Activated T-cell treated with anti-CD3 and anti-CD28 coated beads for 48 hours (primary cell): ENCODE data around the gene ZNF569.
"Not testable (repeated sequence)": the region's sequence is repeated elsewhere in the genome, so short reads cannot be mapped to it uniquely, and the experiment has no call there.

Experiments used
- DNase-seq: peaks from one replicate; pipeline ENCODE4 v3.0.0-alpha.2; 2020; ENCODE audit warnings: low read depth

ZNF569 gene

GRCh38 chr19:37466798-37467607 is at the start of gene ZNF569:
Gene ZNF569 (minus strand): TSS chr19:37467444. CDS start chr19:37444921, 22,523 bp downstream.
- peak; percentile 76 for DNase-seq

GRCh38 chr19:37513397-37513796 is 46.2 kb upstream of the ZNF569 start:
- DNase-seq = no peak

- DNase-seq = no peak
These were observed 44.6 kb upstream of the ZNF569 start for GRCh38 chr19:37511821-37512220.

GRCh38 chr19:37511186-37511585 is 43.9 kb upstream of the ZNF569 start:
- no peak for DNase-seq

GRCh38 chr19:37507167-37507464 is 39.9 kb upstream of the ZNF569 start:
- no peak for DNase-seq

- DNase-seq = peak; percentile 66
These were observed 39.3 kb upstream of the ZNF569 start, which contains the start of gene ZNF793 for GRCh38 chr19:37506387-37507166. Gene ZNF793 (plus strand): TSS chr19:37506939. CDS start chr19:37523440, 16,501 bp downstream.

- no peak for DNase-seq
These were observed 38.7 kb upstream of the ZNF569 start for GRCh38 chr19:37505958-37506386.

GRCh38 chr19:37492213-37492612 is 25.0 kb upstream of the ZNF569 start:
- no peak for DNase-seq

GRCh38 chr19:37484406-37485168 is 17.3 kb upstream of the ZNF569 start:
- no peak for DNase-seq

- no peak for DNase-seq
These were observed 4.9 kb upstream of the ZNF569 start for GRCh38 chr19:37472165-37472564.

GRCh38 chr19:37470216-37470615 is 3.0 kb upstream of the ZNF569 start:
- DNase-seq = no peak

- peak; percentile 82 for DNase-seq
These were observed 1.9 kb upstream of the ZNF569 start, which contains the start of gene ZNF570 for GRCh38 chr19:37468961-37469777. Gene ZNF570 (plus strand): TSS chr19:37469356. CDS start chr19:37470355, 999 bp downstream.

GRCh38 chr19:37467608-37468090 is 405 bp upstream of the ZNF569 start:
- no peak for DNase-seq

- no peak for DNase-seq
These were observed 907 bp downstream of the ZNF569 start for GRCh38 chr19:37466277-37466797.

- DNase-seq = no peak
These were observed 14.6 kb downstream of the ZNF569 start for GRCh38 chr19:37452500-37453245.

- DNase-seq = no peak
These were observed 53.7 kb downstream of the ZNF569 start for GRCh38 chr19:37413313-37414084.

- no peak for DNase-seq
These were observed 54.5 kb downstream of the ZNF569 start for GRCh38 chr19:37412700-37413099.

- not testable (repeated sequence) for DNase-seq
These were observed 61.0 kb downstream of the ZNF569 start for GRCh38 chr19:37406140-37406846.

GRCh38 chr19:37403403-37403802 is 63.8 kb downstream of the ZNF569 start:
- DNase-seq = no peak
